HG03108 (cell line): ENCODE measurements around the gene ADGRD2.

Experiments
- ATAC-seq: cut with Tn5 transposase; IDR thresholded peaks from one replicate; pipeline ENCODE4 v1.9.1; 2021; ENCODE audit warnings: moderate library complexity; ENCODE audit not compliant: unreplicated experiment

The ADGRD2 gene

GRCh38 chr9:124437086-124437485 is 13.2 kb upstream of the ADGRD2 start:
- ATAC-seq = no peak

GRCh38 chr9:124438091-124438490 is 12.2 kb upstream of the ADGRD2 start:
- no peak for ATAC-seq

- no peak for ATAC-seq
Measured at GRCh38 chr9:124439086-124439485, 11.2 kb upstream of the ADGRD2 start.

GRCh38 chr9:124439686-124440243 is 10.5 kb upstream of the ADGRD2 start:
- ATAC-seq = no peak

- no peak for ATAC-seq
Measured at GRCh38 chr9:124440786-124441185, 9.5 kb upstream of the ADGRD2 start.

- no peak for ATAC-seq
Measured at GRCh38 chr9:124441291-124441690, 9.0 kb upstream of the ADGRD2 start.

- ATAC-seq = no peak
Measured at GRCh38 chr9:124442379-124442778, 7.9 kb upstream of the ADGRD2 start.

- ATAC-seq = no peak
Measured at GRCh38 chr9:124442826-124443225, 7.4 kb upstream of the ADGRD2 start.

GRCh38 chr9:124443625-124444024 is 6.6 kb upstream of the ADGRD2 start:
- ATAC-seq = no peak

GRCh38 chr9:124444166-124444565 is 6.1 kb upstream of the ADGRD2 start:
- ATAC-seq = no peak

GRCh38 chr9:124447297-124447661 is 3.0 kb upstream of the ADGRD2 start:
- ATAC-seq = no peak

GRCh38 chr9:124448019-124448418 is 2.2 kb upstream of the ADGRD2 start:
- ATAC-seq = no peak

GRCh38 chr9:124449381-124450151 is 685 bp upstream of the ADGRD2 start:
- ATAC-seq = no peak

- no peak for ATAC-seq
Measured at GRCh38 chr9:124450931-124451661, 845 bp downstream of the ADGRD2 start.

GRCh38 chr9:124452326-124452725 is 2.1 kb downstream of the ADGRD2 start:
- no peak for ATAC-seq

GRCh38 chr9:124452841-124453585 is 2.8 kb downstream of the ADGRD2 start:
- ATAC-seq = no peak

GRCh38 chr9:124453586-124454191 is 3.4 kb downstream of the ADGRD2 start:
- no peak for ATAC-seq

GRCh38 chr9:124454296-124454695 is 4.0 kb downstream of the ADGRD2 start:
- no peak for ATAC-seq

GRCh38 chr9:124454791-124455443 is 4.7 kb downstream of the ADGRD2 start:
- no peak for ATAC-seq

- no peak for ATAC-seq
Measured at GRCh38 chr9:124455820-124456219, 5.6 kb downstream of the ADGRD2 start.
